GM23338 (cell line): ENCODE results near the gene IFT52.

Experiments used
- CTCF ChIP-seq, 2 experiments: fragments of 200-600 bp in 1 of 2; sonication (generic) in 1 of 2; conservative IDR thresholded peaks; 2 replicates each; pipeline versions ENCODE4 v1.5.1 to v1.6.1; 2016 to 2017; ENCODE audit warnings: antibody characterized with exemption in 2 of 2, low read depth in 2 of 2, mild to moderate bottlenecking in 2 of 2, moderate library complexity in 1 of 2
- POLR2AphosphoS5 ChIP-seq: IDR thresholded peaks from 2 replicates; pipeline ENCODE4 v1.6.1; 2016; ENCODE audit warnings: antibody characterized with exemption, low read depth
- REST ChIP-seq: IDR thresholded peaks from one replicate; pipeline ENCODE4 v1.6.1; 2018; ENCODE audit warnings: antibody characterized with exemption; ENCODE audit not compliant: unreplicated experiment

DNA sequence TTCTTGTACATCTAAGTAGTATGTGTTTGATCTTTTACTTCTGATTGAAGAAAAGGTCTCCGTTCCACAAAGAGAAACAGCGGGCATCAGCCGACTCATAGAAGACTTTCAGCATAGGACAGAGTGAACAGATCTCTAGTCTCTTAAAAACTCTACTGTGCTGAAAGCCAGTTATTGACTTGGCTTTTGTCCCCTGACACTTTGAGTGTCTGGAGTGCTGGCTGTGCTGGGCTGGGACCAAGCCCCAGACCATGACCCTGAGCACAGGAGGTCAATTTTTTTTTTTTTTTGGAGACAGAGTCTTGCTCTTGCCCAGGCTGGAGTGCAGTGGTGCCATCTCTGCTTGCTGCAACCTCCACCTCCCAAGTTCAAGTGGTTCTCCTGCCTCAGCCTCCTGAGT is 104.0 kb downstream of the IFT52 start:
- no peak for TF ChIP-seq REST
- TF ChIP-seq CTCF (conservative IDR thresholded peaks at IDR 0.05; ENCODE audit: low read depth in 2 of 2) = no peak
- no peak for TF ChIP-seq POLR2AphosphoS5
